ENCODE measurements around the gene SOX5.

The SOX5 gene

DNA sequence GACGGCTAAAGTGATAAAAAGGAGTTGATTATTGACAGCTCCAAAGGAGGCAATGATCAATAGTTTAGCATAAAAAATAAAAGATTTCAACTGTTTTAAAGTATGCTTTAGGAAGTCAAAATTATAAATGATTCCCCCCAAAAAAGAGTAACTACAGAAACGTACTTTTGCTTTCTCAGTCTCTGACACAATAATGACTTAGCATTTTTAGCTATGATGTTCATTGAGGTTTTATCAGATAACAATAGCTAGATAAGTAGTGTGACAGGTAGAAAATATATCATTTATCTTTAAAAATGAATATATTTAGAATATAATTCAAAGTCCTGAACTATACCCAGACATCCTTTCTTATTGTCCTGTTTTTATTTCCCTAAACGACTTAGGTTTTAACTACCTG lies 352.9 kb downstream of the SOX5 start:
- no peak for DNase-seq (ENCODE audit: low spot score)

DNA sequence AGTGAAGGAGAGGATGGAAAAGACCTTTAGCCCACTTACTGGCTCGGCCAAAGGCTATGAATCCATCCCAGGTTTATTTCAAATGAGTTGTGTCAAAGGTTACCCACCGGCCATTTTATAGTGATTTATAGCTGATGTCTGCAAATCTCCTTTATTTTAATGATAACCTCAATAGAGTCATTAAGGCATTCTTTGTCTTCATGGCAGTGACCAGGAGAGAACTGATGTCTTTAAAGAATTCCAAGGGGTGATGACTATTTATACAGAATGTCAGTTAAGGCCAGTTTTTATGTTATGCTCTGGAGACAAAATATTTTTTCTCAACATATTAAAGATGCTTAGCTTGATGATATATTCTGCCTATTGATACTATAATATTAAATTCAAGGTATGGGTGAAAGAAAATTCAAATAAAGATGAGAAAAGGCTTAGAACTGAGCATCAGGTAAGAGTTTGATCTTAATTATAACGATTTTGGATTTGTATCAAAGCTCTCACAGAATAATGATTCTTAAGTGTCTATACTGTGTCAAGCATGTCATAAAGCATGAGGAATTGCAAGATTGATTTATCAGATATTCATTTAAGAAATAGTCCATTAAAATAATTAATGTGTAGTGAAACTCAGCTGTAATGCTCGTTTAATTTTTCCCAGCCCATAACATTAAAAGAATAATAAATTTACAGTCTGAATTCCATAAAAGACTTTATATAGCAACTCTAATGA lies 361.5 kb downstream of the SOX5 start:
- no peak for DNase-seq (ENCODE audit: low spot score)

DNA sequence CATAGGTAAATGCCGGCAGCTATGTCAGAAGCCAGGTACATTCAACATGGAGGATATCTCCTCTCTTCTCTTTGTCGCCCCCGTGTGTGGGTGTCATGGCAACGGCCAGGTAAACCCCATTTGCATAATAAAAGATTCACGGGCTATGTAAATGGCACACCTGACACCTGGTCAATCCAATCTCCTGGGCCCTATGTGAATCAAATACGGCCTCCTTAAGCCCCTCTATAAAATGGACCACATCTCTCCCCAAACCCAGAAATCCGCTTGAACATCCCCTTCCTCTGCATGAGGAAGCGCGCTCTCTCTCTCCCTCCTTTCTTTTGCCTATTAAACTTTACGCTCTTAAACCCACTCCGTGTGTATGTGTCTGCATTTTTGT lies 363.7 kb downstream of the SOX5 start:
- DNase-seq (ENCODE audit: low spot score): no peak

DNA sequence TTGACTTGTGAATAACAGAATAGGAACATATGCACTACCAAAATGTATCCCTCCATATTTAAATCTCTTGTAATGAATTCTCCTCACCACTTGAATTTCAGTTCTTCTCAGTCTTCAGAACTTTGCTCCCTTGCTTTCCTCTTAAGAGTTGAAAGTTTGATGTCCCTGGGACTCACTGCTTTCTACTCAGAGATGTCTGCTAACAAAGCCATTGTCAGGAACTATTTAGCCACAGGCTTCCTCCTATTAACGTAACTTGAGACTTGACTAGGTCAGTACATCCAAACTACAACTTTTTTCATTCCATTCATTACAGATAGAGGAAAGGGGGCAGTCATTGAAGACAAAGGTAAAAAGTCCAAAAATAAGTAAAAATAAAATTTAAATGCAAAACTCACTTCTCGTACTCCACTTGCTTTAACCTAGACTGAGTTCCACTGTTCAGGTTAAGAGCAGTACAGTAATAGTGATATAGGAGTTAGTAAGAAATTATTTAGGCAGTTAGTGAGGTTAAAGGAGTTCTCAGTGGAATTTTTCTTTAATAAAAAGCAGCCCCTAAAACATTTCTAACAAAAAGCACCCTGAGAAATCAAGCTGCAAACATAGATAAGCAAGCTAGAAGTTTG lies 364.2 kb downstream of the SOX5 start:
- DNase-seq (ENCODE audit: low spot score): no peak

DNA sequence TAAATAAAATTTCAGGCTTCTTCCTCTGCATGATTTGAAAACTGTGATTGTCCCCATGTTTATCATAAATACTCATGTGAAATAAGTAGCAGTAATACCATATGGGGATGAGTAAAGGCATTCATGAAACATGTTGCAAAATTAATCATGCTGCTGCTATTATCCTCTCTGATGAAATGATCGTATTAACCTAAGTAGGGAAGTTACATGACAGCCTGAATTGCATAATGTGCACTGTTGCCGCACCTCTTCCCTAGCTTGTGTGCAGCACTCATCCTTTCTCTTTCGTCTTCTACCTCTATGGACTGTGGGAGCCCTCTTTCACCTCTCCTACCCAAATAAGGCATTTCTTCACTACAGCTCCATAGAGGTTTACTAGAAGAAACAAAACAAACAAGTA lies 367.6 kb downstream of the SOX5 start:
- no peak for DNase-seq (ENCODE audit: low spot score)

DNA sequence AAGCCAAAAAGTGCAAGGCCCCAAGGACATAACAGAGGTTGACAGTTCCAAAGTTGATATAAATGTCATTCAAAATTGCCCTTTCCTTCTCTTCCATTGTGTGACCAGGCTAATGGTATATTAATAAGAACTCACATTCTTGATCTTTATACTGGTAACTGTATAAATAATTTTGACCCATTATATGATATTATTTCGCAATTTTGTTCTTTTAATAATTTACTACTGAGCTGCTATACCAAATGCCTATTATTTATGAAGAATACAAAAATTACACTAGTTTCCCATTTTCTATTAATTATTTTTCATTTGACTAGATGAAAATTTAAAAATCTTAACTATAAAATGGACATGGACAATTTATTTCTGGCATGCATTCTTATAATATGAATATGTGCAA lies 370.2 kb downstream of the SOX5 start:
- DNase-seq (ENCODE audit: low spot score): no peak

DNA sequence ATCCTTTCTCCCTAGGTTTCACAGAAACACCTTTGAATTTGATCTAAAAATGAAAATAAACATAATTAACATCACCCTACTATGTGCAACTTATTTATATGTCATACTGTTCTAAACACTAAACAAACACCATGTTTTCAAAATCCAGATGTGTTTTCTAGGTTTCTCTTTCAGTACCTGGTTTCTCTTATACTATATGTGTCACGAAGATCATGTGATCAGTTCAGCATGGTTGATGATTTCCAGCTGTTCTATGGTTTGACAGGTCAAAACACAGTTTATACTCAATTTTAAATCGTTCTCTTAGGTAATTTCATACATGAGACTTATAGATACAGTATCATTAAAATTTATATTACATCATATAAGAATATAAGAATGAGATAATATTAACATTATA lies 373.1 kb downstream of the SOX5 start:
- DNase-seq (ENCODE audit: low spot score): no peak

DNA sequence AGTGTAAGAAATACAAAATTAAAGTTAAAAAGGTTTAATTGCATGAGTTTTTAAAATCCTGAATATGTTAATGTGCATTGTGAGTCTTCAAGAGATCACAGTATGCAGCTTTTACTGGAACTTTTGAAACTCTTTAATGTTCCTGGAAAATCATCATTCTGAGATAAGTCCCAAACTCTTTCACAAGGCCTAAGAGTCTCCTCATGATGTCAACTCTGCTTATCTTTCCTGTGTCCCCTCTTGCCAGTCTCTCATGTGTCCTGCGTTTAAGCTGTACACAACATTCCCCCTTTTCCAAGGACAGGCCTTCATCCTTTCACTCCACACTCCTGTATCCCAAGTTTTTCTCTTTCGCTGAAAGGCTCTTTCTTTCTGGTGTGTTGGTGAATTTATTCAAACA lies 380.1 kb downstream of the SOX5 start:
- no peak for DNase-seq (ENCODE audit: low spot score)

DNA sequence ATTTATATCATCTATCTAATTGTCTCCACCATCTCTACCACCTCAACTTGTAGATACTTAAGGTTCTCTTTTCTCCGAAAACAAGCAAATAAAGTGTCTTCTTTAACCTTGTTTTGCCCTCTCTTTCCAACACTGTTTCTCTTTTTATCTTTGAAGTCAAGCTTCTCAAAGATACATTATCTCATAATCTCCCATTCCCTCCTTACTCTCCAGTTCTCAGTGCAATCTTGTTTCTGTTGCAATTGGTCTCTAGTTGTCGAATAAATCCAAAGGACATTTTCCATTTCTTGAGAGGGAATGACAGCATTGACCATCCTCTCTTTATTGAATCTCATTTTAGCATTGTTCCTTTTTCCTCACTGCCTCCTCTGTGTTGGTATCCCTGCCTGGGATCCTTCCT lies 383.3 kb downstream of the SOX5 start:
- no peak for DNase-seq (ENCODE audit: low spot score)

DNA sequence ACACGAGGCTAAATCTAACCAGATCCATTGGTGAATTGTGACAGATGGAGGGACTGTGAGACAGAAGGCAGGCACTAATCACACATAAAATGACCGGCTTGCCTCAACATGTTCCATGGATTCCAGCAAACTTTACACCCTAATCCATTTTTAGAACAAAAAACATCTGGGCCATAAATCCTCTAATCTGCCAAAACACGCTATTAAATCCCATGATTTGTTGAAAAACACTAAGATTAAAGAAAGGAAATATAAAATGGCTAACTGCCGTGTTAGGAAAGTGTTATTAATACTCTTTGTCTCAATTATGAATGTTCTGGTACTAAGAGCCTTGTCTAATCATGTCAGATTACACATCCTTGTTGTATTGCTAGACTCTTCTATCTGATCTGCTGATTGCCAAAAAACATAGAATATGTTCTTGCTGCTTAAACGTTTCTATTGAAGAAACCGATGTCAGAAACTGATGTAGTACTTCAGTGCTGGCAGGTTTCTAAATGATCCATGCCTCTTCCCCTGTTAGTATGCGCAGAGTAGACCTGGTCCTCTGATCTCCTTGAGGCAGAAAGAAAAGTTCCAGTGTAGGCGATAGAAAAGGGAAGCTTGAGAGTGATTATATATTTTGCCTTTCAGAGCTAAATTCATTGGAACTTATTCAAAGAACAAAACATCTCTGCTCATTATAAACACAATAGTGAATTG lies 384.9 kb downstream of the SOX5 start:
- no peak for DNase-seq (ENCODE audit: low spot score)

DNA sequence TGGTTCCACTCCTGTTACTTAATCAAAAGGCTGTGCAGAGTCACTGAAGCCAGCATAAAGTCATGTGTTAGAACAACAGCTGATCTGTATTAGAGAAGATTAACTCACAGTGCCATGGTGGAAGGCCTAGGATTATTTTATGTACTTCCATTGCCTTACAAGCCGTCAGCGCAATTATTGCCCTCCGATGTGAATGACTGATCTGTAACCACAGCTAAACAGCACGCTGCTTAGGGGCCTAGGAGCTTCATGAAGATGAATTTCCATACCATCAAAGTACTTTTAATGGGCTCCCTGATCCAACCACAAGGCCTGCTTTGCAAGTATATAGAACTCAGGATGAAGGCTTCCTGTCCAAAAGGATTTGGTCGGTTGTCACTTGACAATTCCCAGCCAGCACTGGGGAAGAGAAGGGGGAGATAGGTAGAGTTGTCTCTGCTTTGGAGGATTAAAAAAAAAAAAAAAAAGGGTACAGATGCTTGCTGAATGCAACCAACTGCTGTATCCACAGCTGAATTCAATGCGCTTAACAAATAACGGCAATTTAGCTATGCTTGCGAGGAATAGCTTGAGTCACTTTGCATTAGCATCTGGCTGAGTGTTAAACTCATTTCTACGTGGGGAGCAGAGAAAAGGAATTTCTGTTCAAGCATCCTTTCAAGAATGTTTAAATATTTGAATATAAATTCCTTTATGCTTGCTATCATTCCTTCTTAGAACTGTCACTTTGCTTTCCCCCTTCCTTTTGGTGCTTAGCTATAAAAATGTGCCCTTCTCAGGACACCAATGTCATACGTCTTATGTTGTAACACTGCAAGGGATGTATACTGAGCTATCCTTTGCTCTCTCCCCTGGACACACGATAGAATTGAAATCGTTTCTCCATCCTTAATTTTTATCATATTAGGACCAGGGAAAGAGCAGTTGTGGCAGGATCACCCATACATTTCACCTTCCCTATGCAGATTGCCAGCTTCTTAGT lies 387.8 kb downstream of the SOX5 start:
- DNase-seq (ENCODE audit: low spot score): no peak

DNA sequence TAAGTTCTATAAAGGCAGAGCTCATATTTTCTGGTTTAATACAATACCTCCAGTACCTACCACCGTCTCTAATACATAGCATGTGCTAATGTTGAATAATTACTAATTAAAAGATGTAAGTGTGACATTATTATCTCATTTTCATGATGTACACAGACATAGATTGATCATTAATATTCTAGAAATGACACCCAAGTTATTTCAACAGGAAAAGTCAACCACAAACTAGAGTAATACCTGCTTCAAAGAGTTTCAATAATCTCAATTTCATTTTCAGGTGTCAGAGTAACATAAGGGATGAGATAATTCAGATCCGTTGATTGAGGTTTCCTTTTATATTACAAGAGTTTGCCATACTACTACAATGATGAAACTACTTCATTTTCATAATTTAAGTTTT lies 388.9 kb downstream of the SOX5 start:
- DNase-seq (ENCODE audit: low spot score): no peak

DNA sequence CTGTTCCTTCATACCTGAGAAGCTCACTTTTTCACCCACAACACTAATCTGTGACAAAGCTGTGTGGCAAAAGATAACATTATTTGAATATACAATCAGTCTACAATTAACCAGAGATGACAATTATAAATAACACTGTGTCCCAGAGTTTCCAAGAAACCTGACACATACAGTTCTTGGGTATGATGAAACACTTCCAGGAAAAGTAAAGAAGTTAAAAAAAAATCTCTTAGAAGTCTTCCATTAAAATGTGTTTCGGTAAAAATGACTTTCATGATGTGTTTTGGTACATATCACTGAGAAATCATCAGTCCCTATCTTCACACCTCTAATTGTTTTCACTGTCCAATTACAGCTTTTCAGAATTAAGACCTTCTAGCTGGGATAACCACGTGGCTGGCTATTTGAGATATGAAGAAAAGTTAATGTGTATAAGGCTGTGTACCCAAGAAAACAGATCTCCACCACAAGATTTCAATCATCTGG lies 390.2 kb downstream of the SOX5 start:
- no peak for DNase-seq (ENCODE audit: low spot score)

DNA sequence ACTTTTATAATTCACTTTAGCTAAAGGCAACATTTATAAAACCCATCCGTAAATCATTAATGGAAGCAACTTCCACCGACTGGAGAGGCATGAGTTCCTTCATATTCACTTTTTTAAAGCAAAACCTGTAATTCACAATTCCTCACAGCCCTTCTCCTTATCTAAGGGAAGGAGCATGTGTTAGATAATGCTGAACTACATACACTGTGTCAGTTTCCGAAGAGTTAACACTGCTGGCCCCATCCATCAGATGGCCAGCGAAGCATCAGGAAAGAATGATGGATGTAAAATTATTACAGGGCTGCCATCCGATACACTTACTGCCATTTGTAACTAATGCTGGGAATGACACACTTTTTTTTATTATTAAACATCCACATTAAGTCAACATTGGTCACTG lies 392.8 kb downstream of the SOX5 start:
- no peak for DNase-seq (ENCODE audit: low spot score)

DNA sequence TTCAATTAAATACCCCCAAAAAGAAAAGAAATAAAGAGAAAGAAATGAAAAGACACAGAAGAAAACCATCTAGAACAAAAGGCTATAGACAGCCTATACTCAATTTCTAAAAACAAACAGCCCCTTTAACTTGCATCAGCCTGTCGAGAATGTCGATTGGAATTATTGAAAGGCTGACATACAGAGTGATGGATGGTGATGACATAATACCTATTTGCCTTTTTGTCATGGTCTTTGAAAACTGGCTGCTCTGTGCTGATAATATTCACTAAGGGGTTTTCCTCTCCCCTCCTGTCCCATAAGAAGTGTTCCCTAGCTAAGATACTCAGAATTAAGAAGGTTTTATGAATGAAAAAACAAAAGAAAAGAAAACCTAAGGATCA lies 393.7 kb downstream of the SOX5 start:
- DNase-seq (ENCODE audit: low spot score): peak; percentile 19

DNA sequence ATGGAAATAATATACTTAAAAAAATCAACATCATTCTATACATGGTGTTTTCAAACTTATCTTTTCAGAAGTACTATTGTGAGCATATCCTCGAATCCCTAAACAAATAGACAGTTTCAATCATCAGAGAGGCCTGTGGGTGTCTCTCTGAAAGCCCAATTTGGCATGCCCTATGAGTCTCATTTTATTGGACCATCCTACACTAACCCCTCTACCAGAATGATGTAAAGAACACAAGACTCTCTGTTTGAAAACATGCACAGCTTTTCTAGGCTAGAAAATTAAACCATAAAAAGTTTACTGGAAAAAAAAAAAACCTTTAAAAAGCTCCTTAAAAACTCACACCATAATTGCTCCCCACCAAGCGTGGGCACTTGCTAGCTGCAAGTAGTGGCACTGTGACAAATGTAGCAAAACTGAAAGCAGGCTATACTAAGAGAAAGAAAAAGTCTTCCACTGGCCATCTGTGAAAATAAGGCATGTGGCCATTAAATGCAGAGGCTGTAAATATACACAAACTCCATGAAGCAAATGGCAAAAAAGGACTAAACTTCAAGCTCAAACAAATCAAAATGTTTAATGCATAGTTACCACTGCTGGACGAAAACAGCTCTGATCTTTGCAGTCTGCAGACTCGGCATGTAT lies 394.2 kb downstream of the SOX5 start:
- DNase-seq (ENCODE audit: low spot score): no peak

DNA sequence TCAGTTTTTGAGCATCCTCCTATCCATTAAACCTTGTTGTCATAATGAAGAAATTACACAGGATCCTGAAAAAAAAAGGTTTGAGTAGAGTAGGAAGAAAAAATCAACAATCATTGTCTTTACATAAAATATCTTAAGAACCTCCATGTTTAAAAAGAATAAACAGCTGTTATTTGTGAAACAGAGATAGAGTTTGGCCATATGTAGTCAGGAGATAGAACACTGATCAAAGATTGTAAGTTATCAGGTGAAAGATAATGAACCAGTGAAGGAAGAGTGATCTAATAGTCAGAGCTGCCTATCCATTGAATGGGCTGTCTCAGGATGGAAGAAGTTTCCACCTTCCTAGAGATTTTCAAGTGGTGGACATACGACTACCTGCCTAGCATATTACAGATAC lies 397.1 kb downstream of the SOX5 start:
- no peak for DNase-seq (ENCODE audit: low spot score)

DNA sequence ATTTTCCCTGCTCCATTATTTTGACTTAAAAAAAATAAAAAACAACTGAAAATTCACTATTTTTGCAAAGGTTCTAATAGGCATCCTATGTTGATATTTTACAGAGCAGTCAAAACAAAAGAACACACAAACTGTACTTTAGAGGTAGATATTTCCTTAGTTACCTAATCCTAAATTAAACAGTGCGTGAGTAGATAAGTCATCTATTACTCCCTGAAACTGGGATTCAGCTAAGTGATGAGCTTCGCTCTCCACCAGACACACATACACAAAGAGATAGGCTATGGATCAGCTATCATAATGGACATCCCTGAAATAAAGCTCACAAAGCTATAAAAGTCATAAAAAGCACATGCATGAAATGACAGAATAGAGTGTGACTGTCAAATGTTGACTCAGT lies 398.7 kb downstream of the SOX5 start:
- no peak for DNase-seq (ENCODE audit: low spot score)

DNA sequence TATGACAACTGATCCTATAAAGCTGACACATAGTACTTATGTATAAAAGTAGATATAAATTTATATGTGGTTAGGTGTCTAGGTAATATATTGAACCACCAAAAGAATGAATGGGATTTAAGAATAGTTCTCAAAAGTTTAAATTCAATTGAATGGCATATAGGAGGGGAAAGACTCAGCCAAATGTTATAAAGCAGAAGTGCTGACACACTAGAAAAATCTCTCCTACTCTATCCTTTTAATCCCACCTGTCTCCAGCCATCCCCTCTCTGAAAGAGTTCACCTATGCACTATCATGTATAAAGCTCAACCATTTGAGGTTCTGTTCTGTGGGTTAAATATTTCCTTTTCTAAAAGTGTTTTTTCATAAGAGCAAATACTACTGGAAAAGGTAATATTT lies 400.7 kb downstream of the SOX5 start:
- DNase-seq (ENCODE audit: low spot score): no peak

DNA sequence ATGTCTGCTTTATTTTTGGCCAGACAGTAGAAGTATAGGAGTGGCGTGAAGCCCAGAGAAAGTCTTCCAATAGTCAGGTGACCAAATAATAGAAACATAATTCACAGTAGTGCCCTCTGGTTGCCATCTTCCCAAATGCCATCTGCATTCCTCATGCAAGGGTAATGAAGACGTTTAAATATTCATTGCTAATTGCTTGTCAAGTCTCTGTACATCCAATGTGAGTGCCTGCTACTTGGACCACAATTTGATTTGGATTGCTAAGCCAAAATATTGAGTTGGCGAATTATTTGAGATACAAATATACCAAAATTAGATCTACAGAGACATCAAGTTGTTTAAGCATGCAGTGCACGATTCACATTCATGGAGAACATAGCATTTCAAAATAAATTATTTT lies 402.7 kb downstream of the SOX5 start:
- DNase-seq (ENCODE audit: low spot score): no peak

DNA sequence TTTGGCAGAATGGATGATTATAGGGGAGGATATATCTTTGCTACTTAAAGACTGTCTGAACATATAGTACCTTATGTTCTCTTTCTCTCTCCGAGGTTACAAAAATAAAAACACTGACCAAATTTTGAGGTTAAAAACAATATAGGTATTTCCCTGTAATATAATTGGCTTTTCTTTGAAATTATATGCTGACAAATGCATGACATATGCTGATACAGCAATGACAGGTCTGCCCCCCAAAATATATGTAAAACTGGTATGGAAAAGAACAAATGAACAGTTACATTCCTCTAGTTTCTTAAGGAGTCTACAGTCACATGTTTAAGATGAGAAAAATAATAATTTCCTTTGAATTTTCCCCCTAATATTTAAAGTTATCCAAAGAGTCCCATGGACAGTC lies 405.7 kb downstream of the SOX5 start:
- no peak for DNase-seq (ENCODE audit: low spot score)

DNA sequence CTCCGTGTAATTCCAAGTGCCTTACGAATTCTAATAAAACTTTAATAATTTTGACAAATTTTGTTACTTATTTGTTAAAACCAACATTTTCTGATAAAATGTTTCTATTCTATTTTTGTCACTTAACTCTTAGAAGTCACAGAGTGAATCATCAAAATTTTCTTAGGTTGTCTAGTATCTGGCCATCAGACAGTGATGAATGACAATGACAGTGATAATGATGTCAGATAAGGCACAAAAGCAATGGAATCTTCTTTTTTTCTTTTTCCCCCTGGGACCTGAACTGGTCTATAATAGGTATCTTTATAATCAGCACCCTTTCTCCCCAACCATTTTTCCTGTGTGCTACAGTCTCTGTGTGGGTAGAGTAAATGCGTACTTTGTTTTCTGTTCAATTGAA lies 407.3 kb downstream of the SOX5 start:
- DNase-seq (ENCODE audit: low spot score): no peak
